Germinal center (tissue), 1 donor: Measurements from ENCODE around the gene ZNF761.
A peak's percentile ranks its signal among the peaks of the same experiment; 100 is the strongest.
"Not testable (repeated sequence)": the region's sequence is repeated elsewhere in the genome, so short reads cannot be mapped to it uniquely, and the experiment has no call there.

Experiments used
- DNase-seq: peaks from one replicate; pipeline ENCODE4 v3.0.0; 2012; ENCODE audit warnings: mixed read lengths, low spot score

Gene ZNF761

GRCh38 chr19:53460131-53460721 is 28.4 kb downstream of the ZNF761 start:
- DNase-seq, result not testable (repeated sequence)

- no peak for DNase-seq
Observed at GRCh38 chr19:53461866-53462265, 30.1 kb downstream of the ZNF761 start.

GRCh38 chr19:53462861-53463260 is 31.1 kb downstream of the ZNF761 start:
- no peak for DNase-seq

DNA sequence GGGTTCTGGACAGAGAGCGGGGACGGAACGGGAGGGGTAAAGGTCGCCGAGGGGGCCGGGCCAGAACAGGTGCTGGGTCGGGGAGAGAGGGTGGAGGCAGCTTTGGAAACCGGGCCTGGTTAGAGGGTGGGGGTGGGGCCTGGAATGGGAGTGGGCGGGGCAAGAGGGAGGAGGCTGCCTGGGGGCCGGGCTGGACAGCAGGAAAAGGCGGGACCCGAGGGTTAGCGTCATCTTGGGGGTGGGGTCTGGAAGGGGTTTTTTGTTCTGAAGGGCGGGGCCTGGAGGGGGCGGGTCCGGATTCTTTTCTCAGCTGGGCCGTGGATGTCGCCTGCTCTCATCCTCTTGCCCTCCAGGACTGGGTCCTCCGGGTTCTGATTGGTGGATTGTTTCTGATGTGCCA is 31.5 kb downstream of the ZNF761 start:
- peak; percentile 5 for DNase-seq

- DNase-seq, result peak; percentile 19
Observed at GRCh38 chr19:53466726-53467484, 35.1 kb downstream of the ZNF761 start.

DNA sequence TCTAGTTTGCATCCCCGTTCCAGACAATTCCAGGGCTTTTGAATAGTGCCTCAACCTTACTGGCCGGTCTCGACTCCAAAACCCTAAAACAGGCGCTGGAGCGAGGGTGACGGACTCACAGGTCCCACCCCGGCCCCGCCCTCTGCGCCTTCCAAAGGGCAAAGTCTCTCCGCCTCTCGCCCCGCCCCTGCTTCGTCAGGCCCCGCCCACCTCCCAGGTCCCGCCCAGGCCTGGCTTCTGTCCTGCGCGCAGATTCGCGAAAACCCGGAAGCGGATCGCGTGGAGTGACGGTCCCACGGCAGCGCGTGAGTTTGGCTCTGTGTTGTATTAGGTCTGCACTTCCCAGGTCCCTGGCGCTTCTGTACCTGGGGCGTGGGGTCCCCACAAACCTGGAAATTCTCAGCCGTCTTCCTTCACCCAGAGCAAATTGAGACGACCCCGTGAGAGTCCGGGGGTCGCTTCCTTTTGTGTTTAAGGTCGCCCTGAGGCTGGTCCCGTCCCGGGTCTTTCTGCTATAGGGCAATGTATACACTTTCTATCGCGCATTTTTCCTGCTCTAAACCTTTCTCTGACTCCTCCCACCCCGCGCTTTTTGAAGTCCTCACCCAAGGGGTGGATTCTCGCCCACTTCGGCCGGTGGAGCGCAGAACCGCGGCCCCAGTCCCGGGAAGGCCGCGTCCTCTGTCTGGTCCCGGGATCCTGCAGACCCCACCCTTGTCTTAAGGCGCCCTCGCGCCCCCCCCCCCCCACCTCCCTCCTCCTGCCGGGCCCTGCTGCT is 35.9 kb downstream of the ZNF761 start, which contains the start of gene ZNF813:
Gene ZNF813, plus strand, starts transcription at position 249 of the 778 bp plus-strand sequence. CDS start 16,090 bp downstream, outside the sequence.
- DNase-seq, result peak; percentile 94

DNA sequence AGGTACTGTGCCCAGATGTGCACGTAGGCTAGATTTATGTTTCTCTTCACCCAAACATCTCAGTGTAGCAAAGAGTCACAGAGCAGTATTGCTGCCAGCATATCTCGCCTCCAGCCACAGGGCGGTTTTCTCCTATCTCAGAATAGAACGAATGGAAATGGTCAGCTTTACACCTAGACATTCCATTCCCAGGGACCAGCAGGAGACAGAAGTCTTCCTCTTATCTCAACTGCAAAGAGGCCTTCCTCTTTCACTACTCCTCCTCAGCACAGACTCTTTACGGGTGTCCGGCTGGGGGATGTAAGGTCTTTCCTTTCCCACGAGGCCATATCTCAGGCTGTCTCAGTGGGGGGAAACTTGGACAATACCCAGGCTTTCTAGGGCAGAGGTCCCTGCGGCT is 36.8 kb downstream of the ZNF761 start:
- not testable (repeated sequence) for DNase-seq

DNA sequence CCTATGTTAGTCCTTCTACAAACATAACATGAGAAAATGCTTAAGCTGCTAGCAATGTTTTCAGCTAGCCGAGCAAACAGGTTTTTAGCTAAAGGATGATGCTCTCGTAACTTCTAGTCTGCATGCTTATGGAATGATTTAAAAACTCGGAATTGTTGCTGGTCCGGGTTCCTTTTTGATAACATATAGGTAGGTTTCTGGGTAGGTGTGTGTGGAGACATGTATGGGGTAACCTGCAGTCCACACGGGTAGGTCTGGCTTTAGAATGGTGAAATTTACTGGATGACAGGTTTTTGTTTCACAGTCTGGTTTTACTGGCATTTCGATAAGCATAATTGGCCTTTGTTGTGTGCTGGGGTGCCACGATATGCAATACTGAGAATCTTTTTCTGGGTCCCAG is 40.1 kb downstream of the ZNF761 start:
- no peak for DNase-seq

GRCh38 chr19:53474832-53475231 is 43.0 kb downstream of the ZNF761 start:
- not testable (repeated sequence) for DNase-seq

DNA sequence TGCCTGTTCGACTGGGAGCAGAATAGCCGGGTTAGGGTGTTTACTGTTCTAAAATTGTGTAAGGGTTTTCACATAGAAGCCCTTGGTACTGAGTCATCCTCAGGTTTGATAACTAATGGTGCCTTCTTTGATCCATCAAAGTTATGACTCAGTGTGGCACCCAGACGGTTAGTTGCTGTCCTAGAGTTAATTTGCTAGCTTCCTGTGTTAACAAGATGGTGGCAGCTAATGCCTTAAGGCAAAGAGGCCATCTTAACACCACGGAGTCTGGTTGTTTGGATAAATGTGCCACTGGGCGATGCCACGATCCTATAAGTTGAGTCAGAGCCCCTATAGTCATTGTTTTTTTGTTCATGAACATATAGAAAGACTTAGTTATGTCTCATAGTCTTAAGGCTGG is 43.7 kb downstream of the ZNF761 start:
- DNase-seq, result not testable (repeated sequence)

DNA sequence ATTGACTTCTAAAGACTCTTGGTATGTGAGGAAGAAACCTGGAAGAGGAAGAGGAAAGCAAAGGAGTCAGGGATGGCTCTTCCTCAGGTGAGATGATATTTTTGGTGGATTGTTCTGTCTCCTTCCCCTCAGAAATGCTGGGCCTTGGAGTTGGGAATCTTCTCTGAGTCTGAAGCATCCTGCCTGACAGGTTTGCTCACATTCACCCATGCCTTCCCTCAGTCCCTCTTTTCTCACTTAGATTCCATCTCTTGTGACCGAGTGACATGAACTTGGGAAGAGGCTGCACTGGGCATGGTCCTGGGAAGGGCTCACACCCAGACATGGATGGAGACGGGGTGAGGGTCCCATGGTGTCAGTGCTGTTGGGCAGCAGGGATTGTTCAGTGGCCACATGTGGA is 52.0 kb downstream of the ZNF761 start:
- DNase-seq, result not testable (repeated sequence)

DNA sequence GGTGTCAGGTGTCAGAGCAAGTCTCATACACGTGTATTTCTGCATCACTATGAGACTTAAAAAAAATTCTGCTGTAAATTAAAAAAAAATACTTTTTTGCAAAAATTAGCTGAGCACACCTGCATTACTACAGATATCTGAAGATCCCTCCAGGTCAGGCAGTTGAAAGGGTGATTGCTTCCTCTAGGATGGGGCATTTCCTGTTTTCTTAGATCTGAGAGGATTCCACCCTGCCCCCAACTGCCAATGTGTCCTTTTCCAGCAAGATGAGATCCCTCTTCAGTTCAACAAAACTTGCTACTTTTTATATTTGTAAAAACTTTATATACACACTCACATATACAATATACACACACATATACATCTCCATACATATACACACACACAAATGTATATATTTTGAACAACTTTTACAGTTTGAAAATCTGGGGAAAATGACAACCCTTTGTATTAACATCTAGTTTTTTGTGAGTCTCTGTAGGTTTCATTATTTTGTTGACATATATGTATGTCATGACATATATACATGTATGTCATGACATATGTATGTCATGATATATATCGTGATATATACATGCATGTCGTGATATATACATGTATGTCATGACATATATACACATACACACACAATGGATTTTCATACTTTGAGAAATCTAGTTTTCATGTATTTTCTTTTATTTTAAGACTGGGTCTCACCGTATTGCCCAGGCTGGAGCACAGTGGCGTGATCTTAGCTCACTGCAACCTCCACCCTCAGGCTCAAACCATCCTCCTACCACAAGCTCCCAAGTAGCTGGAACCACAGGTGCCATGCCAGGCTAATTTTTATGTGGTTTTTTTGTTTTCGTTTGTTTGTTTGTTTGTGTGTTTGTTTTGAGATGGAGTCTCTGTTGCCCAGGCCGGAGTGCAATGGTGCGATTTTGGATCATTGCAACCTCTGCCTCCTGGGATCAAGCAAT is 53.5 kb downstream of the ZNF761 start:
- DNase-seq, result no peak

DNA sequence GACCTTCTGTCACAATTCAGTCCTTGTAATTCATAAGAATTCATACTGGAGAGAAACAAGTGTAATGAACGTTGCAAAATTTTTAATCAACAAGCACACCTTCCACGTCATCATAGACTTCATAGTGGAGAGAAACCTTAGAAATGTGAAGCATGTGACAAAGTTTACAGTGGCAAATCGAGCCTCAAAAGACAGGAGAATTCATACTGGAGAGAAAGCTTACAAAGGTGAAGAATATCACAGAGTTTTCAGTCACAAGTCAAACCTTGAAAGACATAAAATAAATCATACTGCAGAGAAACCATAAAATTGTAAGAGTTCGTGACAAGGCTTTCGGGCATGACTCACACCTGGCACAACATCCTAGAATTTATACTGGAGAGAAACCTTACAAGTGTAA is 60.4 kb downstream of the ZNF761 start:
- no peak for DNase-seq

- not testable (repeated sequence) for DNase-seq
Observed at GRCh38 chr19:53497311-53498023, 65.7 kb downstream of the ZNF761 start.

DNA sequence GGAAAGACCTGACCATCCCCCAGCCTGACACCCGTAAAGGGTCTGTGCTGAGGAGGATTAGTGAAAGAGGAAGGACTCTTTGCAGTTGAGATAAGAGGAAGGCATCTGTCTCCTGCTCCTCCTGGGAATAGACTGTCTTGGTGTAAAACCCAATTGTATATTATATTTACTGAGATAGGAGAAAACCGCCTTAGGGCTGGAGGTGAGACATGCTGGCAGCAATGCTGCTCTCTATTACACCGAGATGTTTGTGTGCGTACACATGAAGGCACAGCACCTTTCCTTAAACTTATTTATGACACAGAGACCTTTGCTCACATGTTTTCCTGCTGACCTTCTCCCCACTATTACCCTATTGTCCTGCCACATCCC is 66.2 kb downstream of the ZNF761 start:
- not testable (repeated sequence) for DNase-seq

- not testable (repeated sequence) for DNase-seq
Observed at GRCh38 chr19:53503151-53503550, 71.4 kb downstream of the ZNF761 start.

DNA sequence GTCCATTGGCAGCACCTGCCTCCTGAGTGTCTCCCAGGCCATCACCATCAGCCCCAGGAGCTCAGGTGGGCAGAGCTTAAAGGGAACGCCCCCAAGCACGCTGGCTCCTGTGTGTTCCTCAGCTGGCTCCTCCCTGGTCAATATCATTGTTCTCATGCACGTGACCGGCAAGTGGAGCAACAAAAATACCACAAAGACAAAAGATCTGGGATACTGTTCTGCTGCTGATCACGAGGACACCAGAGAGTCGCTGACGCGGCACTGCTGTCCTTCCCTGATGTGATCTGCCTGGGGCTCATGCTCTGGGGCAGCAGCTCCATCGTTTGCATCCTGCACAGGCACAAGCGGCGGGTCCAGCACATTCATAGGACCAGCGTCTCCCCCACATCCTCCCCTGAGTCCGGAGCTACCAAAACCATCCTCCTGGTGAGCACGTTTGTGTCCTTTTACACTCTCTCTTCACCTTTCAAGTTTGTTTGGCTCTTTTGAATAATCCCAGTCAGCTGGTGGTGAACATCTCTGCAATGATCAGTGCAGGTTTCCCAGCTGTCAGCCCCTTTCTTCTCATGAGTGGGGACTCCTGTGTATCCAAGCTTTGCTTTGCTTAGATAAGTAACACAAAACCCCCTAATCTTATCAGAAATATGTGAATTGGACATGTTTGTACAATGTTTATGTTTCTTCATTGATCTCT is 72.0 kb downstream of the ZNF761 start:
- not testable (repeated sequence) for DNase-seq

DNA sequence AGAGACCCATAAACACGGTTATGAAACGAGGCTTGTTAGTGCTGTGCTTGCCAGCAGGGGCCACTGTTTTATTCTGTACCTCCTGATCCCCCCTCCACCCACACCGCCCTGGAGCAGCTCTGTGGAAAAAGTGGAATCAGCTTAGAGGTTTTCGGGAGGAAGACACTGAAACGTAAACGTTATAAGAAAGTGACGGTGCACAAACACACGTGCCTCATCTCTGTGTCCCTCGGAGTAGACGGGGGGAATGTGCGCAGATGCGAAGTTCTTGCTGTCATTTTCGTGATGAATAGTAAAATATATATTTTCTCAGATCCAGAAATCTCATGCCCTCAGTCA is 72.5 kb downstream of the ZNF761 start:
- DNase-seq, result not testable (repeated sequence)

- no peak for DNase-seq
Observed at GRCh38 chr19:53504885-53505284, 73.1 kb downstream of the ZNF761 start.

DNA sequence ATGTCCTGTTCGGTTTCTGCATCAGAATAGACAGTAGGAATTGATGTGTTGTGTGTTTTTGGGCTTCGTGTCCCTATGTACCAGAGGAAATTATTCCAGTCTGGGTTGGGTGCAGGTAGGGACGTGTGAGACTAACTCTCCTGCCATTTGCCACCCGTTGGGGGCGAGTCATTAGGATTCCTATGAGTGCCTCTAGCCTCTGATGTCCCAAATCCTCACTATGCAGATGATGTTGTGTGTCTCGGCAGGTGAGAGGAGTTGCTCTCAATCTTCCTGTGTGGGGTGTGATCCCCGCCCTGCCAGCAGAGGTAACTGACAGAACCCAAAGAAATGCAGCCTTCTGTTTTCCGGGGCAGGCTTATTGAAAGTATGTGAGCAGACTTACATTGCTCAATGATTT is 74.9 kb downstream of the ZNF761 start:
- DNase-seq, result no peak
